Central memory CD8-positive, alpha-beta T cell (primary cell): ENCODE measurements around the gene KRT6B.

Source experiments
- ATAC-seq: fragments of 150-1000 bp; cut with Tn5 transposase; replicated peaks from 2 replicates; pipeline ENCODE4 v1.10.0; 2022; ENCODE audit warnings: mild to moderate bottlenecking, moderate FRiP score, moderate number of reproducible peaks; ENCODE audit not compliant: poor library complexity, severe bottlenecking; ENCODE audit errors: extremely low read depth
- DNase-seq, 2 donors: peaks; one replicate each; pipeline ENCODE4 v3.0.0; 2021; ENCODE audit warnings: low spot score in 2 of 2
- H3K27ac Mint-ChIP-seq: one replicate; pipeline ENCODE4 v1.8.0; 2022; ENCODE audit warnings: low read depth, mild to moderate bottlenecking, moderate library complexity, mixed read lengths
- H3K27me3 Mint-ChIP-seq: one replicate; pipeline ENCODE4 v1.8.0; 2022; ENCODE audit warnings: mixed read lengths
- H3K36me3 Mint-ChIP-seq: one replicate; pipeline ENCODE4 v1.8.0; 2022; ENCODE audit warnings: mild to moderate bottlenecking, moderate library complexity, mixed read lengths; ENCODE audit not compliant: insufficient read depth
- H3K4me1 Mint-ChIP-seq: one replicate; pipeline ENCODE4 v1.8.0; 2022; ENCODE audit warnings: mixed read lengths
- H3K4me3 Mint-ChIP-seq: one replicate; pipeline ENCODE4 v1.8.0; 2022; ENCODE audit warnings: mild to moderate bottlenecking, moderate library complexity, mixed read lengths
- H3K9me3 Mint-ChIP-seq: one replicate; pipeline ENCODE4 v1.8.0; 2022; ENCODE audit warnings: mixed read lengths

The KRT6B gene

GRCh38 chr12:52427083-52427482 lies 24.9 kb downstream of the KRT6B start:
- no peak for ATAC-seq
- peaks cover 4% of the 10 kb centered on the region for H3K36me3 Mint-ChIP-seq

GRCh38 chr12:52426034-52426433 lies 25.9 kb downstream of the KRT6B start:
- H3K9me3 Mint-ChIP-seq, result no peaks in the 10 kb centered on the region
- H3K4me1 Mint-ChIP-seq, result no peaks in the 10 kb centered on the region
- ATAC-seq, result no peak
- H3K4me3 Mint-ChIP-seq, result no peak overlapping the region
- H3K27ac Mint-ChIP-seq, result no peak overlapping the region
- H3K27me3 Mint-ChIP-seq, result peaks cover 74% of the 10 kb centered on the region
- no peak for DNase-seq
- peaks cover 4% of the 10 kb centered on the region for H3K36me3 Mint-ChIP-seq

More at GRCh38 chr12:52427083-52427482, 24.9 kb downstream of the KRT6B start:
- Mint-ChIP-seq H3K27ac (no peak overlapping the region), H3K27me3 (peaks cover 75% of the 10 kb centered on the region), H3K4me1 (no peaks in the 10 kb centered on the region), H3K4me3 (no peak overlapping the region), H3K9me3 (no peaks in the 10 kb centered on the region)
- no peak for DNase-seq

- DNase-seq (no peak), ATAC-seq (no peak)
- Mint-ChIP-seq H3K27ac (no peak overlapping the region), H3K27me3 (peaks cover 69% of the 10 kb centered on the region), H3K4me1 (no peaks in the 10 kb centered on the region), H3K9me3 (no peaks in the 10 kb centered on the region), H3K36me3 (peaks cover 3% of the 10 kb centered on the region), H3K4me3 (no peak overlapping the region)
Observed at GRCh38 chr12:52425466-52425865, 26.5 kb downstream of the KRT6B start.

GRCh38 chr12:52423661-52424500 lies 28.1 kb downstream of the KRT6B start:
- Mint-ChIP-seq H3K27ac (no peak overlapping the region), H3K4me3 (no peak overlapping the region), H3K9me3 (no peaks in the 10 kb centered on the region), H3K36me3 (peaks cover 2% of the 10 kb centered on the region), H3K27me3 (peaks cover 53% of the 10 kb centered on the region), H3K4me1 (peaks cover 7% of the 10 kb centered on the region)
- ATAC-seq, result no peak
- DNase-seq, result no peak

- Mint-ChIP-seq H3K4me1 (peaks cover 7% of the 10 kb centered on the region), H3K27me3 (peaks cover 45% of the 10 kb centered on the region), H3K9me3 (no peaks in the 10 kb centered on the region), H3K4me3 (no peak overlapping the region), H3K36me3 (peaks cover 2% of the 10 kb centered on the region), H3K27ac (no peak overlapping the region)
- DNase-seq, result no peak
- no peak for ATAC-seq
Observed at GRCh38 chr12:52423035-52423434, 28.9 kb downstream of the KRT6B start.

- DNase-seq, result no peak
- Mint-ChIP-seq H3K4me1 (peaks cover 7% of the 10 kb centered on the region), H3K27me3 (peaks cover 51% of the 10 kb centered on the region)
Observed at GRCh38 chr12:52419656-52420055, 32.3 kb downstream of the KRT6B start.

GRCh38 chr12:52418576-52419110 lies 33.3 kb downstream of the KRT6B start:
- Mint-ChIP-seq H3K9me3 (no peaks in the 10 kb centered on the region), H3K4me3 (no peak overlapping the region), H3K4me1 (peaks cover 7% of the 10 kb centered on the region), H3K27me3 (peaks cover 42% of the 10 kb centered on the region), H3K27ac (no peak overlapping the region), H3K36me3 (no peaks in the 10 kb centered on the region)
- ATAC-seq (no peak), DNase-seq (no peak)

More at GRCh38 chr12:52419656-52420055, 32.3 kb downstream of the KRT6B start:
- Mint-ChIP-seq H3K4me3 (no peak overlapping the region), H3K9me3 (no peaks in the 10 kb centered on the region), H3K36me3 (no peaks in the 10 kb centered on the region), H3K27ac (no peak overlapping the region)
- no peak for ATAC-seq

GRCh38 chr12:52417740-52418139 lies 34.2 kb downstream of the KRT6B start:
- Mint-ChIP-seq H3K27me3 (peaks cover 42% of the 10 kb centered on the region), H3K4me1 (peaks cover 7% of the 10 kb centered on the region), H3K36me3 (no peaks in the 10 kb centered on the region), H3K27ac (no peak overlapping the region), H3K4me3 (no peak overlapping the region), H3K9me3 (no peaks in the 10 kb centered on the region)
- ATAC-seq, result no peak
- no peak for DNase-seq

- no peak overlapping the region for H3K27ac Mint-ChIP-seq
- H3K27me3 Mint-ChIP-seq, result peaks cover 40% of the 10 kb centered on the region
- no peaks in the 10 kb centered on the region for H3K36me3 Mint-ChIP-seq
- H3K9me3 Mint-ChIP-seq, result no peaks in the 10 kb centered on the region
- no peak for ATAC-seq
- DNase-seq, result no peak
- H3K4me3 Mint-ChIP-seq, result no peak overlapping the region
- H3K4me1 Mint-ChIP-seq, result peaks cover 7% of the 10 kb centered on the region
Observed at GRCh38 chr12:52416795-52417194, 35.2 kb downstream of the KRT6B start.

- H3K36me3 Mint-ChIP-seq, result no peaks in the 10 kb centered on the region
- peaks cover 33% of the 10 kb centered on the region for H3K27me3 Mint-ChIP-seq
- no peak for DNase-seq
- H3K4me3 Mint-ChIP-seq, result no peak overlapping the region
- no peaks in the 10 kb centered on the region for H3K9me3 Mint-ChIP-seq
- peaks cover 10% of the 10 kb centered on the region for H3K4me1 Mint-ChIP-seq
- no peak for ATAC-seq
- no peak overlapping the region for H3K27ac Mint-ChIP-seq
Observed at GRCh38 chr12:52415870-52416750, 35.8 kb downstream of the KRT6B start.

- ATAC-seq, result no peak
- no peak overlapping the region for H3K4me3 Mint-ChIP-seq
- DNase-seq, result no peak
- H3K36me3 Mint-ChIP-seq, result no peaks in the 10 kb centered on the region
- H3K27me3 Mint-ChIP-seq, result peaks cover 33% of the 10 kb centered on the region
- H3K27ac Mint-ChIP-seq, result no peak overlapping the region
- H3K4me1 Mint-ChIP-seq, result peaks cover 10% of the 10 kb centered on the region
- H3K9me3 Mint-ChIP-seq, result no peaks in the 10 kb centered on the region
Observed at GRCh38 chr12:52414936-52415335, 37.0 kb downstream of the KRT6B start.

- H3K36me3 Mint-ChIP-seq, result no peaks in the 10 kb centered on the region
- H3K27me3 Mint-ChIP-seq, result peaks cover 33% of the 10 kb centered on the region
- ATAC-seq (no peak), DNase-seq (no peak)
- H3K4me3 Mint-ChIP-seq, result no peak overlapping the region
- H3K27ac Mint-ChIP-seq, result no peak overlapping the region
- no peaks in the 10 kb centered on the region for H3K9me3 Mint-ChIP-seq
- H3K4me1 Mint-ChIP-seq, result peaks cover 5% of the 10 kb centered on the region
Observed at GRCh38 chr12:52413782-52414345, 38.1 kb downstream of the KRT6B start.
